NK-92 (cell line): ENCODE data around the gene GAL3ST1.
"Not testable (repeated sequence)": the region's sequence is repeated elsewhere in the genome, so short reads cannot be mapped to it uniquely, and the experiment has no call there.

Experiments
- DNase-seq: peaks from one replicate; lab custom pipeline; 2025; ENCODE audit not compliant: unreplicated experiment; lab: John Stamatoyannopoulos, UW

The GAL3ST1 gene

GRCh38 chr22:30565341-30565740 lies 9.1 kb downstream of the GAL3ST1 start:
- DNase-seq, result no peak

GRCh38 chr22:30564761-30565119 lies 9.7 kb downstream of the GAL3ST1 start:
- DNase-seq, result no peak

- no peak for DNase-seq
Observed at GRCh38 chr22:30564045-30564760, 10.3 kb downstream of the GAL3ST1 start.

- no peak for DNase-seq
Observed at GRCh38 chr22:30562366-30562765, 12.1 kb downstream of the GAL3ST1 start.

GRCh38 chr22:30561402-30562189 lies 12.9 kb downstream of the GAL3ST1 start:
- no peak for DNase-seq

- not testable (repeated sequence) for DNase-seq
Observed at GRCh38 chr22:30560643-30561202, 13.7 kb downstream of the GAL3ST1 start.

- DNase-seq, result no peak
Observed at GRCh38 chr22:30559889-30560288, 14.6 kb downstream of the GAL3ST1 start.

GRCh38 chr22:30557243-30557642 lies 17.2 kb downstream of the GAL3ST1 start:
- DNase-seq, result no peak

GRCh38 chr22:30556388-30556787 lies 18.1 kb downstream of the GAL3ST1 start:
- no peak for DNase-seq

GRCh38 chr22:30555282-30556210 lies 18.9 kb downstream of the GAL3ST1 start:
- no peak for DNase-seq

GRCh38 chr22:30553971-30554370 lies 20.5 kb downstream of the GAL3ST1 start:
- DNase-seq, result no peak

- no peak for DNase-seq
Observed at GRCh38 chr22:30552719-30553118, 21.7 kb downstream of the GAL3ST1 start.

GRCh38 chr22:30551813-30552212 lies 22.7 kb downstream of the GAL3ST1 start:
- DNase-seq, result not testable (repeated sequence)

GRCh38 chr22:30547188-30547587 lies 27.3 kb downstream of the GAL3ST1 start:
- no peak for DNase-seq

- no peak for DNase-seq
Observed at GRCh38 chr22:30546616-30547015, 27.8 kb downstream of the GAL3ST1 start, which contains the start of gene SEC14L6. TSS of gene SEC14L6 (minus strand) at chr22:30546741. CDS start at chr22:30546682, 59 bp downstream.

GRCh38 chr22:30542811-30543188 lies 31.7 kb downstream of the GAL3ST1 start:
- no peak for DNase-seq

GRCh38 chr22:30541961-30542810 lies 32.3 kb downstream of the GAL3ST1 start:
- DNase-seq, result no peak

GRCh38 chr22:30541511-30541910 lies 33.0 kb downstream of the GAL3ST1 start:
- not testable (repeated sequence) for DNase-seq

- DNase-seq, result no peak
Observed at GRCh38 chr22:30539368-30539767, 35.1 kb downstream of the GAL3ST1 start.

GRCh38 chr22:30538280-30538679 lies 36.2 kb downstream of the GAL3ST1 start:
- DNase-seq, result no peak
